HG03439 (cell line): ENCODE data around the gene ATP2B3.

Experiments used
- ATAC-seq: cut with Tn5 transposase; IDR thresholded peaks from one replicate; pipeline ENCODE4 v1.9.1; 2021; ENCODE audit warnings: mild to moderate bottlenecking, moderate library complexity; ENCODE audit not compliant: unreplicated experiment

ATP2B3 gene

GRCh38 chrX:153631907-153632594 is 114.6 kb downstream of the ATP2B3 start:
- no peak for ATAC-seq
